Uterus (tissue), 4 donors: ENCODE data around the gene TMEM235. TPM values are rescaled to one million over a fixed set of nuclear protein-coding genes. Genes with fewer than 3 reads are reported as not detected.

Source experiments
- DNase-seq, 2 donors: peaks; one replicate each; pipeline ENCODE4 v3.0.0-alpha.2; 2019 to 2020
- H3K27ac ChIP-seq, 2 donors: fragments of 200-600 bp; sonication (generic); 1 replicate in 1 of 2; 2 replicates in 1 of 2; pipeline ENCODE4 v1.5.1; 2016 to 2018
- H3K27me3 ChIP-seq, 2 donors: fragments of 200-600 bp; sonication (generic); one replicate each; pipeline ENCODE4 v1.5.1; 2018 to 2019; ENCODE audit warnings: control low read depth in 1 of 2
- H3K36me3 ChIP-seq, 2 donors: fragments of 200-600 bp; sonication (generic); one replicate each; pipeline ENCODE4 v1.5.1; 2019; ENCODE audit warnings: control low read depth in 1 of 2
- H3K4me1 ChIP-seq, 2 donors: fragments of 200-600 bp; sonication (generic); one replicate each; pipeline ENCODE4 v1.5.1; 2018 to 2019; ENCODE audit warnings: control low read depth in 1 of 2
- H3K4me3 ChIP-seq, 2 donors: fragments of 200-600 bp; sonication (generic); 1 replicate in 1 of 2; 2 replicates in 1 of 2; pipeline ENCODE4 v1.5.1; 2018 to 2019; ENCODE audit warnings: mild to moderate bottlenecking in 1 of 2
- H3K9me3 ChIP-seq, 2 donors: fragments of 200-600 bp; sonication (generic); one replicate each; pipeline ENCODE4 v1.5.1; 2019; ENCODE audit warnings: control low read depth in 1 of 2
- CTCF ChIP-seq, 4 experiments: fragments of 200-600 bp in 2 of 4; fragments of 450-650 bp in 2 of 4; sonication (generic) in 2 of 4; IDR thresholded peaks; one replicate each; pipeline ENCODE4 v1.5.1; 2016 to 2019; ENCODE audit warnings: antibody characterized with exemption in 4 of 4, mild to moderate bottlenecking in 2 of 4, moderate library complexity in 1 of 4
- POLR2A ChIP-seq, 2 donors: fragments of 450-650 bp; IDR thresholded peaks; one replicate each; pipeline ENCODE4 v1.6.1; 2016; ENCODE audit warnings: antibody characterized with exemption in 2 of 2, mild to moderate bottlenecking in 1 of 2, moderate library complexity in 1 of 2
- intact Hi-C: fragments of 100-400 bp; cut with DNase I; formaldehyde crosslinking; loops from one replicate; pipeline ENCODE4 v1.15.1; 2023; ENCODE audit warnings: low total_unique reads
- total RNA-seq, 4 donors: library from RNA; depleted of rRNA in 3 of 4; stranded (reverse); fragments of >200 nt in 3 of 4; gene quantifications; one replicate each; pipeline versions ENCODE4 v1.1.0 to v1.2.4, GENCODE V29; 2014 to 2023
- donor health status: DM: yes; HTN: yes; CAD: no.

Gene TMEM235
- total RNA-seq, 4 donors from 2014 or later = not detected

- Histone ChIP-seq H3K27me3 (peaks cover 0 to 11% of the 10 kb centered on the region in 2 donors), H3K4me3 (no peak overlapping the region), H3K4me1 (no peaks in the 10 kb centered on the region), H3K27ac (no peak overlapping the region), H3K36me3 (no peaks in the 10 kb centered on the region), H3K9me3 (no peaks in the 10 kb centered on the region)
- TF ChIP-seq POLR2A (IDR thresholded peaks at IDR 0.05) (peak in 1 of 2 donors; percentile 20), CTCF (IDR thresholded peaks at IDR 0.05) (no peak)
- intact Hi-C loops = no loop called here
- no peak for DNase-seq
Measured at GRCh38 chr17:78272181-78272913, 40.9 kb downstream of the TMEM235 start.

- no peaks in the 10 kb centered on the region for H3K9me3 ChIP-seq
- H3K36me3 ChIP-seq = no peaks in the 10 kb centered on the region
- no peak for TF ChIP-seq CTCF (IDR thresholded peaks at IDR 0.05)
- no peak for TF ChIP-seq POLR2A (IDR thresholded peaks at IDR 0.05)
- H3K27ac ChIP-seq = no peak overlapping the region
- H3K27me3 ChIP-seq = peaks cover 0 to 11% of the 10 kb centered on the region in 2 donors
- no peak overlapping the region for H3K4me3 ChIP-seq
- no peak for DNase-seq
- no peaks in the 10 kb centered on the region for H3K4me1 ChIP-seq
- intact Hi-C loops = no loop called here
Measured at GRCh38 chr17:78272914-78273258, 41.5 kb downstream of the TMEM235 start.

DNA sequence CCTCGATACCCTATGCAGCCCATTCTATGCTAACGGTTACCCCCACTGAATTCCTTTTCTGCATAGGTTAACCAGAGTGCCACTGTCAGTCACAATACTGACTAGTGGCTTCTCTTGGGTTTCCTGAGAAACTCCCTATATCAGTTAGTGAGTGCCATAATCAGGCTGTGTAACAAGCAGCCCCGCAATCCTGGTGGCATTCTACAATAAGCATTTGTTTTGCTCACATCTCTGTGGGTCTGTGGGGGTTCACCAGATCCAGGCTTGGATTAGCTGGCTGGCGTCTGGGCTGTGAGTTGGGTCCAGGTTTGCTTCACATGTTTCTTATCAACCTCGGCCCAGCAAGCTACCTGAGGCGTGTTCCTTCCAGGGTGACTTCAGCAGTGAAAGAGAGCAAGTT, 42.4 kb downstream of the TMEM235 start:
- no peaks in the 10 kb centered on the region for H3K9me3 ChIP-seq
- TF ChIP-seq POLR2A (IDR thresholded peaks at IDR 0.05) (no peak), CTCF (IDR thresholded peaks at IDR 0.05) (no peak)
- no peak overlapping the region for H3K4me3 ChIP-seq
- no peak overlapping the region for H3K27ac ChIP-seq
- H3K4me1 ChIP-seq = no peaks in the 10 kb centered on the region
- intact Hi-C loops = no loop called here
- DNase-seq = no peak
- H3K36me3 ChIP-seq = no peaks in the 10 kb centered on the region
- peaks cover 0 to 11% of the 10 kb centered on the region in 2 donors for H3K27me3 ChIP-seq

- Histone ChIP-seq H3K9me3 (no peaks in the 10 kb centered on the region), H3K36me3 (no peaks in the 10 kb centered on the region), H3K27ac (no peak overlapping the region), H3K4me1 (no peaks in the 10 kb centered on the region), H3K27me3 (no peaks in the 10 kb centered on the region), H3K4me3 (no peak overlapping the region)
- TF ChIP-seq CTCF (IDR thresholded peaks at IDR 0.05) (no peak), POLR2A (IDR thresholded peaks at IDR 0.05) (no peak)
- DNase-seq = no peak
- intact Hi-C loops = no loop called here
Measured at GRCh38 chr17:78275355-78275754, 43.9 kb downstream of the TMEM235 start.

DNA sequence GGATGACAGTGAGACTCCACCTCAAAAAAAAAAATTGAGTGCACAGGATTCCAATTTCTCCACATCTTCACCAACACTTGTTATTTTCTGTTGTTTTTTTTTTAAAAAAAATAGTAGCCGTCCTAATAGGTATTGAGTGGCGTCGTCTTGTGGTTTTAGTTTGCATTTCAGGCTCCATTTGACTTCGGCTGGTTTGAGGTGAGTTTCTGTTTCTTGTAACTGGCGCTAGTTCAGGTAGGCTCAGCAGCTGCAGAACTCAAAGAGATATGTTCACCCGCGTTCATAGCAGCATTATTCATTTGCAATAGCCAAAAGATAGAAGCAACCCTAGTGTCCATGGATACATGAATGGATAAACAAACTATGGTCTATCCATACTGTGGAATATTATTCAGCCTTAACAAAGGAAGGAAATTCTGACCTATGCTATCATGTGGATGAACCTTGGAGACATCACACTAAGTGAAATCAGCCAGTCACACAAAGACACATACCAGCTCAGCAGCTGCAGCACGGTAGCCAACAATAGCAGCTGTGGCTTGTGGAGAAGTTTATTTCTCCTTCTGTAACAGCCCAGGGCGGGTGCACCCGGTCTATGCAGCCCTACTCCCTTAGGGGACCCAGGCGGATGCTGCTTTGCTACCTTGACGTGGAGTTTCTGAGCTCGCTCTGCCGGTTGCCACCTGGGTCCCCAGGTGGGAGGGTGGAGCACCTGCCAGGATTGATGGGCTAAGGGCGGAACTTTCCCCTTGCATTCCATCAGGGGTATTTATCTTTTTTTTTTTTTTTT, 44.9 kb downstream of the TMEM235 start:
- Histone ChIP-seq H3K9me3 (no peaks in the 10 kb centered on the region), H3K4me3 (no peak overlapping the region)
- intact Hi-C loops = no loop called here

More for the DNA sequence above, 44.9 kb downstream of the TMEM235 start:
- DNase-seq = no peak
- Histone ChIP-seq H3K36me3 (no peaks in the 10 kb centered on the region), H3K27ac (no peak overlapping the region), H3K4me1 (no peaks in the 10 kb centered on the region), H3K27me3 (no peaks in the 10 kb centered on the region)
- TF ChIP-seq POLR2A (IDR thresholded peaks at IDR 0.05) = no peak
- no peak for TF ChIP-seq CTCF (IDR thresholded peaks at IDR 0.05)
